ENCODE data around the gene KDM4E.

- TF ChIP-seq POLR2A (IDR thresholded peaks at IDR 0.05), result no peak
- TF ChIP-seq CTCF (IDR thresholded peaks at IDR 0.05), result no peak
- no peak for TF ChIP-seq POLR2AphosphoS5 (IDR thresholded peaks at IDR 0.05)
These were observed 34.0 kb downstream of the KDM4E start for GRCh38 chr11:95059046-95059445.

All from prostate gland (tissue), 2 donors.